Measurements from ENCODE around the gene ADAM30.

The ADAM30 gene

DNA sequence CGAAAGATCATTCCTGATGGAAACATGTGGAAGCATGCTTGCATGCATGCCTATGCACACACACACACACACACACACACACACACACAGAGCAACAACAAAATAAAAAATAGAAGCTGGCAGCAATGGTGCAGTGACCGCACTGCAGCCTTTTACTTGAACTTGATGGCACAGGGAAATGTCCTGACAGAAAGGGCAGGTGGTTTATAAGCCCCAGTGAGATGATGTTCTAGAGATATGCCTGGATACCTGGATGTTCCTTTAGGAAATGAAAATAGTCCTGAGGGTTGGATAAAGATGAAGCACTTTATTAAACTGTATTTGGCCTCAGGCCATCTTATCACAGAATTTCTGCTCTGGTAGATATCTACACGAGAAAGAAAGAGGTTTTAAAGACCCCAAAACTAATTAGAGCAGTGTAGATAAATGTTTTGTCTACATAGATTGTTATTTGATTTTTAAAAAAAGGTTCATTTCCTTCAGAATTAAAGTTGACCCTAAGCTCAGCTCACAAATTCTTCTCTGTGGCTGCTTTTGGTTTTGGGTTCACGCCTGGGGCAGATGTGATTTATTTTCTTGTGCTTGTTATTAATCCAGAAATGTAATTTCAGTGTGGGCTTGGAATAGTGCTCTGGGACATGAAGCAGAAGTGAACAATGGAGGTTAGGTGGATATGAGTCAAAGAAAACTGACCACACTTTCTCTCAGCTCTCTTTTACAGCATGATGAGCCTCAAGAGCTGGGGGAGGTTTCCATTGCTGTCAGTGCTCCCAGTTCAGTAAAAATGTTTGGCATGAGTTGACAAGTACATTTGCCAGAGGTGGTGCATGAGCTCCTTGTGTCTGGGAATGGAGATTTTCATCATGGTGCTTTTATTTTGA lies 22.9 kb downstream of the ADAM30 start:
- DNase-seq = peak; percentile 29 to 39 (median 34)

DNA sequence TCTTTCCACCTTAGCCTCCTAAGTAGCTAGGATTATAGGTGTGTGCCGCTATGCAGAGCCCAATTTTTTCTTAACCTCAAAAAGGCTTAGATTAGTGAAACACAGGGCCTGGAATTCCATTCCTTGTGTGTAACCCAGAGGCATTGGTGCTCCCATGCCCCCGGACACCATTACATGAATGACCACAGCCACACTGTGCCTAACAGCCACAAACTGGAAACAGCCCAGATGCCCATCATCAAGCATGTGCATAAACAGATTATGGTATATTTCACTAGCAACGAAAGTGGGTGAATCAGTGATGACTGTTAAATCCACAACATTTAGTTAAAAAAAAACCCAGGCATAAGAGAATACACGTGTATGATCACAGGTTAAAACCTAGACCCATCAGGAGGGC lies 24.4 kb downstream of the ADAM30 start:
- no peak for DNase-seq

DNA sequence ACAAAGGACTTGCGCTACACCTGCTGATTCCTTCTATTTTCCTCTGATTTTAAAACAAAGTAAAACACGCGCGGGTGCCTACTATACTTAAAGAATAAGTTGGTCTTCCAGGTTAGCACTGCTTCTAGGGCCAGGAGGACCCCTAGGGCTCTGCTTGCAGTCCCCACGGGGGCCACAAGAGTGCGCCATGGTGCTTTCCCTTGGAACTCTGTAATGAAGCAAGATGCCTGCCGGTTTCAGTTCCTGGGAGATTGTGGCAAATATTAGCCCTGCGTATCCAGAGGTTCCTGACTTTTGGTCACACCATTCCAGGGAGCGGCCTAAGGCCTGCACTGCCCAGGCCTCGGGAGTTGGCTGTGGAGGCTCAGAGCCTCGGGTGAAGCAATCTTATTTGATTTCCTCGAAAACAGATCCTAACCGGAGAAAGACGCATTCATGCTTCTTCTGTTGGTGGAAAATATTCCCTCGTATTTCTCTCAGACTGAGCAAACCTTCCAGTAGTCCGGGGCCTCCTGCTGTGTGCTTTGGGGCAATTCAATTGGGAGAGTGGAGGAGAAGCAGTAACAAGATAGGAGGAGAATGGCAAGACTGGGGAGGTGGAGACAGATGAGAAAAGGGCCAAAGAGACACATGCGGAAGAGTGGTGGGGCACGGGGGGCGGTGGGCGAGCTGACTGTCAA lies 25.3 kb downstream of the ADAM30 start:
- DNase-seq = peak; percentile 90 to 93 (median 92)

DNA sequence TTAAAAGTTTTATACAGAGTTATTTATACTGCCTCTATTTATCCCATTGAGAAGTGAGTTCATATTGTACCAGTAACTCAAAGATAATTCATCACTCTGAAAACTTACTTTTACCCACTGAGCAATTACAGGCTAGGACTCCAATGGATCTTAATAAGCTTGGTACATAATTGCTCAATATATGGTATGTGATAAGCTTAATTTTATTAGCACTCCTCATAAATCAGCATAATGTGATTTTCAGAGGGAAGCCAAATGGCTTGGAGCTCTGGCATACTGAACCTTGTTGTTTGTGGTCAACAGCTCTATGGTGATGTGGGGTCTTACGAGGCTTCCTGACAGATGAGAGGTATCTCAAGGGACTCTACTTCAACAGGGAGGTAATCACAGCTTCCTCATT lies 26.3 kb downstream of the ADAM30 start:
- no peak for DNase-seq

DNA sequence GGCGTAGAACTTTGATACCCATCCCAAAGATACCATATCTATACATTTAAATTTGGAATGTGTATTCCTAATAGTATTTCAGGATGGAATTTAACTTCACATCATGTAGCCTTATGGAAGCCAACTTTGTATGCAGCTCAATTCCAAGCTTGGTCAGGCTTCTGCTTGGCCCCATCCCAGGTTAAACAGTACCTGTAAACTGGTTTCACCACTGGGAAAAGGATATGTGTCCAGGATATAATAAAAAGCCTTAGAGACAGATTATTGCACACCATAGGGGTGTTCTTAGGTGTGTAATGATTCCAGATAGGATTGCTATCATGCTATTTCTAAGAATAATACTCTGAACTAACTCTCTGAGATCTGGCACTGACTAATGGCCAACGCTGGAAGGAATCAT lies 28.1 kb downstream of the ADAM30 start:
- DNase-seq = no peak

DNA sequence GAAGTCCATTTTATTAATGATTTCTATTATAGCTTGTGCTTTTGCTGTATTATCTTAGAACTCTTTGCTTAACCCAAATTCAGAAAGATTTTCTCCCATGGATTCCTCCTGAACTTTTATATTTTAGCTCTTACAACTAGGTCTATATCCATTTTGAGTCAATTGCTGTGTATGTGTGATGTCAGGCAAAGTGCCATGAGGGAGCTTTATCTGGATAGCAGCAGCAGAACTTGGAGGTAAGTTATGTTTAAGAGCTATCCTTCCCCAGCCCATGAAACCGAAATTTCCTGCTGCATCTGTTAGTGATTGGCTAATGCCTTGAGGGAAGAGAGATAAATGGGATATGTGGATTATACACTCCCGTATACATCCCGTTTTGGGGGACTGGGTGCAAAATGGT lies 29.9 kb downstream of the ADAM30 start:
- DNase-seq = no peak

DNA sequence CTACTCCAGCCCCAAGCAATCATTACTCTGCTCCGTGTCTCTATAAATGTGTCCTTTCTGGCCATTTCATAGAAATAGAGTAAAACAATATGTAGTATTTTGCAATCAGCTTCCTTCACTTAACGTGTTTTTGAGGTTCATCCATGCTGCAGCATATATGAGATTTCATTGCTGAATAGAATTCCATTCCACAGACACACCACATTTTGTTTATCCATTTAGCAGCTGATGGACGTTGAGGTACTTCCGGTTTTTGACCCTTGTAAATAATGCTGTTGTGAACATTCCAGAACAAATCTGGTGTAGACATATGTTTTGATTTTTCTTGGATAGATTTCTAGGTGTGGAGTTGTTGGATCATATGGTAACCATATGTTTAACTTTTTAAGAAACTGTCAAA lies 30.7 kb downstream of the ADAM30 start:
- DNase-seq = no peak

DNA sequence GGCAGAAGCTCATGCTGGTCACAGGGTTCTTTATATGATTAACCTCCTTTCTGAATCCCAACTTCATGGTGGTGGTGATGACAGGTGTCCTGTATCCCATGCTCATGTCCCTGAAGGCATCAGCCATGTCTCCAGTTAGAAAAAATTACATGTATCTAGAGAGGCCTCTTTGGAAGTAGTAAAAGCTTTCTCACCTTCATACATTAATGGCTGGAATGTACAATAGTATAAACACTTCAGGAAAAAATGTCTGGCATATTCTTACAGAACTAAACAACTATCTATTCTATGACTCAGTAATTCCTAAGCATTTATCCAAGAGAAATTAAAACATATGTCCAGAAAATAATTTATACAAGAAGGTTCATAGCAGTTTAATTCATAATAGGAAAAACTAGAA lies 34.0 kb downstream of the ADAM30 start:
- DNase-seq = no peak

DNA sequence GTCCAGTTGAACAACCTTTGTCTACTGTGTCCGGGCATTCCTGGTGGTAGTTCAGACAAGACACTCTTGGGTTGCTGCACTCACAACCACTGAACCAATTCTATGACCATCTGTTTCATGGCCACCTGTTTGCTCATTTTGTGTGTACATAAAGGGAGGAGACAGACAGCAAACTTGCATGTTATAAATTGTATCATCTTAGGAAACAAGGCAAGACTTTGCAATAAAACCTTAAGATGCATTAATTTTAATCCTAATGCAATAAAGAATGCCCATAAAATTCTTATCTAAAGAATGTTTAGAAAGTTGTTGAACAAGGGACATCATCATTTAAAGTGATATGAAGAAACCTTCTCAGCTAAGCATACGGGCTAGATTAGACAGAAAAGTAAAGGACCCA lies 34.8 kb downstream of the ADAM30 start:
- DNase-seq = no peak

DNA sequence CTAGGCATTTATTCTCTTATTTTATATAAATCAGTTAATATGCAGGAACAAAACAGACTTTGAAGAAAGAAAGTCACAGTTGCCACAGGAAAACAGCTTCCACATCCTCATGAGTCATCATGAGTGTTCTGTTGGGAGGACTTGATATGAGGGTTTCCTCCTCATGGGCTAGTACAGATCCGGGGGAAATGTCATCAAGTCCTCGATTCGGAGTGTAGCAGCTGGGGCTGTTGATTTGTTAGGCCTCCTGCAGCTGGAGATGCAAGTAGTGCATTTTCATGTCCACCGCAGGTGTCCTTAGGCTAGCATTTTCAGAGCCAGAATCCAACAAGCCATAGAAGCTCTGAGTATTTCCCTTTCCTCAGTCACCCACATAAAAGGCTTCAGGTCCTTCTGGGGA lies 36.7 kb downstream of the ADAM30 start:
- peak; percentile 68 to 82 (median 82) for DNase-seq

DNA sequence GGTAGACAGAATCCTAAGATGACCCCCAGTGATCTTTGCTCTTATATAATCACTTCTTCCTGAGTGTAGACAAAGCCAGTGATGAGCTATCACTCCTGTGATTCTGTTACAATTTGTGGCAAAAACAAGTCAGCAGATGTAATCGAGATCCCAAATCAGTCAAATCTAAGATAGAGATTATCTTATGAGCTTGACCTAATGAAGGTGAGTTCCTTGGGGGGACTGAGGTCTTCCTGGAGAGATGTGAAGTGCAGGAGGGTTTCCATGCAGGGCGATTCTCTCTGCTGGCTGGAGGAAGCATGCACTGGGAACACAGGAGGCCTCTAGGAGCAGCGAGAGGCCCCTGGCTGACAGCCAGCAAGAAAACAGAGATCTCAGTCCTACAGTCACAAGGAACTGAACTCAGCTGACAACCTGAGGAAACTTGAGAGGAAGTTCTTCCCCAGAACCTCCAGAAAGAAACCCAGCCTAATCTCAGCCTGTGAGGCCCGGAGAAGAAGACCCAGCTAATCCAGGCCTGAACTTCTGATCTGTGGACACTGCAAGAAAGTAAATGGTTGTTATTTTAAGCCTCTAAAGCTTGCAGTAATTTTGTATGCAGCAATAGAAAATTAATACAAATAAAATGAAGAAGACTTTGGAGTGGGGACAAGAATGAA lies 37.6 kb downstream of the ADAM30 start:
- DNase-seq = peak in 1 of 3 donors; percentile 19

DNA sequence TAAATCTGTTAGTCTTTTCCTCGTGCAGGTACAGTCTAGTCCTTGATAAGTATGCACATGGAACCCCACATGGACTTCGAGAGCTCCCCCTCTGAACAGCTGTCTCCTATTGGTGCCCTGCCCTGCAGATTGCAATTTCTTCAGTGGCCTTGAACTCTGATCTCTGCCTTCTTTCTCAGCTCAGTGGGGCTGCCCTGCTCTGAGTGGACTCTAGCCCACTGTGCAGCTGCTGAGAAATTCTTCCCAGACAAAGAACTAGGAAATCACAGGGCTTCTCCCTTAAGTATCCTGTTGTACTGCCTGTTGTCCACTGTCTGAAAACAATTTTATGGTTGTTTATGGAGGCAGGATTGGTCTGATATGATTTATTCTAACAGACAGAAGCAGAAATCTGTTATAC lies 38.2 kb downstream of the ADAM30 start:
- no peak for DNase-seq

DNA sequence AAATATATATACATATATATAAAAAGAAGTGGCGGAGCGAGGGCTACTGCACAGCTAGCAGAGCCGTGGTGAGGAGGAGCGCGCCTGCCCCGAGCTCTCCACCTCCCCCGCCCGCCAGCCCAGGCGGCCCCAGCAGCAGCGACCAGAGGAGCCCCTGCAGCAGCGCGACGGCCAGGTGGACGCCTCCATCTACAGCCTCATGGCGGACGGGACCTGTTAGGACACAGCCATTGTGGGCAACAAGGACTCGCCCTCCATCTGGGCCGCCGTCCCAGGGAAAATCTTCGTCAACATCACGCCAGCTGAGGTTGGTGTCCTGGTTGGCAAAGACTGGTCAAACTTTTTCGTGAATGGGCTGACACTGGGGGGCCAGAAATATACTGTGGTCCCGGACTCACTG lies 43.2 kb downstream of the ADAM30 start:
- DNase-seq = no peak

DNA sequence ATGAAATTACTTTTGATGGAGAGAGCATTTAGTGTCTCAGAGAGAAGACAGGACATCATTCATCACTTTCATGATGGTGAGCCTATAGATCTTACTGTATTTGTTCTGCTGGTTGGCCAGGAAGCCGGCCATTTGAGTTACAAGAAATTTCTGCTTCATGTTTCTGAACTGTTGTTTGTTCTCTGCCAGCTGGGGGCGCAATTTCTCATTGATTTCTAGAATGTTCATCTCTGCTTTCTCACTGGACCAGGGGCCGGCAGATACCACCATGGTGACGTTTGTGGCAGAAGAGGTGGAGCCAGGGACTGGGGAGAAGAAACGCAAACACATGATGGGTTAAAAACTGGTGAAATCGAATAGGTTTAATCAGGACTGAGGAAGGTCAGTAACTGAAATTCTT lies 52.1 kb downstream of the ADAM30 start:
- DNase-seq = peak in 1 of 3 donors; percentile 5
